ENCODE data around the gene PEAK1. TPM values are rescaled to one million over a fixed set of nuclear protein-coding genes. Genes with fewer than 3 reads are reported as not detected.

PEAK1 gene
- total RNA-seq, 1 donor from 2014 or later: 59.6 TPM

GRCh38 chr15:77402740-77403379, 17.0 kb downstream of the PEAK1 start:
- DNase-seq (ENCODE audit: low read depth in 2 of 2): peak in 1 of 2 donors; percentile 41

GRCh38 chr15:77400258-77400657, 19.6 kb downstream of the PEAK1 start:
- no peak for DNase-seq (ENCODE audit: low read depth in 2 of 2)

DNA sequence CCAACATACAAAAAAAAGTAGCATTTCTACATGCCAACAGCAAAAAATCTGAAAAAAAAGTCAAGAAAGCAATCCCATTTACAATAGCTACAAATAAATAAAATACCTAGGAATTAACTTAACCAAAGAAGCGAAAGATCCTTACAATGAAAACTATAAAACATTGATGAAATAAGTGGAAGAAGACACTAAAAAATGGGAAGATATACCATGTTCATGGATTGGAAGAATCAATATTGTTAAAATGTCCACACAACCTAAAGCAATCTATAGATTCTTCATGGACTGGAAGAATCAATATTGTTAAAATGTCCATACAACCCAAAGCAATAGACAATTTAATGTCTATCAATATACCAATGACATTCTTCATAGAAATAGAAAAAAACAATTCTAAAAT, 21.0 kb downstream of the PEAK1 start:
- no peak for DNase-seq (ENCODE audit: low read depth in 2 of 2)

DNA sequence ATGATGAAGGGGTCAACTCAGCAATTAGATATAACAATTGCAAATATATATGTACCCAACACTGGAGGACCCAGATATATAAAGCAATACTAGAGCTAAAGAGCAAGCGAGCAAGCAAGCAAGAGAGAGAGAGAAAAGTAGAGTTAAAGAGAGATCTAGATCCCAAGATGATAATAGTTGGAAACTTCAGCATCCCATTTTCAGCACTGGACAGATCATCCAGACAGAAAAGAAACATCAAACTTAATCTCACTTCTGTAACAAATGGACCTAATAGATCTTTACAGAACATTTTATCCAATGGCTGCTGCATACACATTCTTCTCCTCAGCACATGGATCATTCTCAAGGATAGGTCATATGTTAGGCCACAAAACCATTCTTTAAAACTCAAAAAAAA, 23.2 kb downstream of the PEAK1 start:
- no peak for DNase-seq (ENCODE audit: low read depth in 2 of 2)

GRCh38 chr15:77395013-77395774, 24.7 kb downstream of the PEAK1 start:
- DNase-seq (ENCODE audit: low read depth in 2 of 2): no peak

DNA sequence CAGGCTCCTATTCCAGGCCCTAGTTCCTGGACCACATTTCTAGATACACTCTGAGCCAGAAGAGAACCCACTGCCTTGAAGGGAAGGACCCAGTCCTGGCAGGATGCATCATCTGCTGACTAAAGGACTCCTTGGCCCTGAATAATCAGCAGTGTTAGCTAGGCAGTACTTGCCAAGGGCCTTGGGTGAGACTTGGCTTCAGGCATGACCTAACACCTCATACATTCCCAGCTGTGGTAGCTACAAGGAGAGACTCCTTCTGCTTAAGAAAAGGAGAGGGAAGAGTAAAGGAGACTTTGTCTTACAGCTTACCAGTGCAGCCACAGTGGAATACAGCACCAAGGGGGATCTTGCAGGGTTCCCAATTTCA, 26.4 kb downstream of the PEAK1 start:
- no peak for DNase-seq (ENCODE audit: low read depth in 2 of 2)

DNA sequence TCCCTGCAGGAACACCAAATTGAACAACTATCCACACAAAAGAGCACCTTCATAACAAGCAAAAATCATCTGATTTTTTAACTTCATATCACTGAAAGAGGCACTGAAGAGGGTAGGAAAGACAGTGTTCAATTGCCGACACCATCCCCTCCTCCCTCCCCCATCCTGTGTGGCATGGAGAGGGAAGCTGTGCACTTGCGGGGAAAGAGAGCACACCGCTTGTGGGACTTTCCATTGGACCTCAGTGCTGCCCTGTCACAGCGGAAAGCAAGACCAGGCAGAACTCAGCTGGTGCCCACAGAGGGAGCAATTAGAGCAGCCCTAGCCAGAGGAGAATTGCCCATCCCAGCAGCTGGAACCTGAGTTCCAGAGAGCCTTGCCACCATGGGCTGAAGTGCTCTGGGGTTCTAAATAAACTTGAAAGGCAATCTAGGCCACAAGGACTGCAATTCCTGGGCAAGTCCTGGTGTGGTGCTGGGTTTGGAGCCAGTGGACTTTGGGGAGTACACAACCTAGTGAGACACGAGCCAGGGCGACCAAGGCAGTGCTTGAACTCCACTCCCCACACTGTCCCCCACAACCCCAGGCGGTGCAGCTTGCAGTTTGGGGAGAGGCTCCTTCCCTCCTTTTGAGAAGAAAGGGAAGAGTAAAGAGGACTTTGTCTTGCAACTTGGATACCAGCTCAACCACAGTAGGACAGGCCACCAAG, 27.0 kb downstream of the PEAK1 start:
- no peak for DNase-seq (ENCODE audit: low read depth in 2 of 2)

GRCh38 chr15:77391372-77391951, 28.4 kb downstream of the PEAK1 start:
- DNase-seq (ENCODE audit: low read depth in 2 of 2): no peak

DNA sequence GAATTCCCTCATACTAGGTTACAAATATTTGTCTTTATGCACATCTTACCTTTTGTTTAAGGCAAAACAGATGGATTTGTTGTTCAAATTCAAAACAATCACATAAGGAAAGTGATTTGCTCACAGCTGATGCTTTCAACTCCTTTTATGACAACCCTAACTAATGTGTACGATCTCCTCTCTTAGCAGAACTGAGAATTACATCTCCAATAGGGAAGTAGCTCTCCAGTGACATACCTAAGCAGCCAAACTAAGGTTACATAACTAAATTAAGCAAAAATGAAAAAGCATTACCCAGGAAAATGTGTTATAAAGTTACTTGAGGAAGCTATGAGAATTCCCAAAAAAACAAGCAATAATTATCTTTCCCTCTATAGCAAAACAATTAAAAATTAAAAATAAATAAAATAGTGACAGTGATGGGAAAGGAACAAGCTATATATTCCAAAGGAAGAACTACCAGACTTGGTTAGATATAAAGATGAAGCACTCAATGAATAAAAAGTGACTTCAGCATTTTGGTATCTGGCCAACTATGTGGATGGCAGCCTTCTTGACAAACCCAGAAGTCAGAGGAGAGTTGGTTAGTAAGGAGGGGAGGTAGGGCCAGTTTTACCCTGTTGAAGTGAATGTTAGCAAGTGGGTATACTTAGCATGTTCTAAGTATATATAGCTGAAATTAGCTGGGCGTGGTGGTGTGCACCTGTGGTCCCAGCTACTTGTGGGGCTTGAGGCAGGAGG, 32.4 kb downstream of the PEAK1 start:
- DNase-seq (ENCODE audit: low read depth in 2 of 2): no peak

GRCh38 chr15:77386626-77387025, 33.3 kb downstream of the PEAK1 start:
- no peak for DNase-seq (ENCODE audit: low read depth in 2 of 2)

- no peak for DNase-seq (ENCODE audit: low read depth in 2 of 2)
Observed at GRCh38 chr15:77384589-77385359, 35.1 kb downstream of the PEAK1 start.

DNA sequence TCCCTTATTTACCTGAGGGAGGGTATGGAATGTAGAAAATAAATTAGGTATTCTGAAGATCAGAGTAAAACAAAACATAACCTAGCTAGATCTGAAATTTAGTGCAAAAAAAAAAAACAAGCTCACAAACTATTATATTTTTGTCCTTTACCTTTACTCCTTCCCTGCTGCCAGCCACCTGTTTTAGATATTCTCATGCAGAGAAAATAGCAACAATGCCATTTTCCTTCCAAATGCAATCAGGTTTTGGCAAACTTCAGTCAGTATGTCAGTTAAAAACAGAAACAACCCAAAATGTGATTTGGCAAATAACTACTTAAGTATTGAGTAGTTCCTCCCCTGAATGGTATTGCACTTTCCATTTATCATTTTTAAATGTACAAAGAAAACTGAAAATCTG, 35.8 kb downstream of the PEAK1 start:
- DNase-seq (ENCODE audit: low read depth in 2 of 2): no peak

- DNase-seq (ENCODE audit: low read depth in 2 of 2): no peak
Observed at GRCh38 chr15:77380033-77380432, 39.9 kb downstream of the PEAK1 start.

DNA sequence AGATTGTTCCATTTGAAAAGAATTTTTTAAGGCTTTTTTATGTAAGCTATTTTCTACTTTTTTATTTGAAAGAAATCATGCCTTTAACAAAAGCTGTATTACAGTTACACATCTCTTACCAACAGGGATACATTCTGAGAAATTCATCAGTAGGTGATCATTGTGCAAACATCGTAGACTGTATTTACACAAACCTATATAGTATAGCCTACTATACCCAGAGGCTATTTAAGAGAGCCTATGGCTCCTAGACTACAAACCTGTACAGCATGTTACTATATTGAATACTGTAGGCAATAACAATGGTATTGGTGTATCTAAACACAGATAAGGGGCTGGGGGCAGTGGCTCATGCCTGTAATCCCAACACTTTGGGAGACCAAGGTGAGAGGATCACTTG, 43.1 kb downstream of the PEAK1 start:
- DNase-seq (ENCODE audit: low read depth in 2 of 2): no peak

GRCh38 chr15:77375133-77375532, 44.8 kb downstream of the PEAK1 start:
- DNase-seq (ENCODE audit: low read depth in 2 of 2): no peak

DNA sequence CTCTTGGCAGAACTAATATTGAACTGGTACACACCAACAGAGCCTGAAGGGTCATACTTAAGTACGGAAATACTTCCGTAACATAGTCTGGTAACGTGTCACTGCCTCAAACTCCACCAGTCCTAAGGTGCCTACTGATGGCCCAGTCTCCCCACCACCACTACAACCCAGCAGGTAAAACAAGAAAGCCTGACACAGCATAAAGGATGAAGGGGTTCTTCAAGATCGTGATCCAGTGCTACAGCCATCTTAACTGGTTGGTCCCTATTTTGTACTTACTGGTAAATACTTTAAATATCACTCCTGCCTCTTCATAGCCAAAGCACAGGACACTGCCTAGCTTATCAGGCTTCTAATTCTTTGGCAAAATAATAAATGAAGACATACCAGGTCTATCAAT, 46.5 kb downstream of the PEAK1 start:
- no peak for DNase-seq (ENCODE audit: low read depth in 2 of 2)

GRCh38 chr15:77371850-77372563, 47.9 kb downstream of the PEAK1 start:
- DNase-seq (ENCODE audit: low read depth in 2 of 2): no peak

- no peak for DNase-seq (ENCODE audit: low read depth in 2 of 2)
Observed at GRCh38 chr15:77370580-77370979, 49.3 kb downstream of the PEAK1 start.

DNA sequence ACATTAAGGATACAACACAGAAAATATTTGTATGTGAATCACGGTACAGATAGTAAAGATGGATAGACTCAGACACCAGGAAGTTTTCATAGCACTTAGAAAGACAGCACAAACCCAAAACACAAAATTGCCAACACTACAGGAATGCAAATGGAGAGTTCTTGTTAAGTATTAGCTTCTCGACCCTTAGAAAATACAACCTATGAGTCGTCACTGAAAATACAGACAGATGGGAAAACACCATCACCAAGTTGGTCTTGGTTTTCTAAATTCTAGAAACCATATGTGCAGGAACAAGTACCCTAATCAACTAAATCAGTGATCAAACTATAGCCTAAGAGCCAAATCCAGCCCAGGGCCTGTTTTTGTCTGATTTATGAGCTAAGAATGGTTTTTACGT, 50.7 kb downstream of the PEAK1 start:
- no peak for DNase-seq (ENCODE audit: low read depth in 2 of 2)

DNA sequence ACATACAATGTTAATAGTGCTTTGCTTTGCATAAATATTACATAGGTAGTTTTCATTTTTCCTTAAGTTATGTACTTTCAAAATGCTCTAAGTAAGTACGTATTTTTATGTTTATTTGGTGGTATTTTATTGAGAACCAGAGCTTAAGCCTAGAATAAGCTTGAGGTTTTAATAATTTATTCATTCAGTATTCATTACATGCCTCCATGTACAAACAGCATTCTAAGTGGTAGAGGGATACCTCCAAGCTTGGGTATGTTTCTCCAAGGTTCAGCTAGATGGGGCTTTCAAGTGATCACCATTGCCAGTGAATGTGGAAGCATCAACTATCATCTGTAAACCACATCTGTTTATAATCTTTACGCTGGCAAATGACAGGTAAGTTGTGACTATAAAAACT, 52.3 kb downstream of the PEAK1 start:
- DNase-seq (ENCODE audit: low read depth in 2 of 2): no peak
